Measurements from ENCODE around the gene PLXNA4. TPM values are rescaled to one million over a fixed set of nuclear protein-coding genes. Genes with fewer than 3 reads are reported as not detected.

The PLXNA4 gene
- total RNA-seq, 1 donor from 2014 or later: 13.6 TPM

- Mint-ChIP-seq H3K4me3 (no peak overlapping the region), H3K27ac (no peak overlapping the region)
- TF ChIP-seq CTCF (conservative IDR thresholded peaks at IDR 0.05): no peak
Observed at GRCh38 chr7:132218876-132219275, 357.4 kb downstream of the PLXNA4 start.

GRCh38 chr7:132216847-132217525 is 359.3 kb downstream of the PLXNA4 start:
- Mint-ChIP-seq H3K36me3 (no peaks in the 10 kb centered on the region), H3K4me1 (ENCODE audit: unreplicated experiment) (peaks cover 18% of the 10 kb centered on the region), H3K4me3 (no peak overlapping the region), H3K27me3 (peaks cover 5% of the 10 kb centered on the region), H3K27ac (no peak overlapping the region), H3K9me3 (no peaks in the 10 kb centered on the region)
- TF ChIP-seq CTCF (conservative IDR thresholded peaks at IDR 0.05): no peak
- no peak for DNase-seq (ENCODE audit: extremely low spot score, unreplicated experiment)

More at GRCh38 chr7:132218876-132219275, 357.4 kb downstream of the PLXNA4 start:
- Mint-ChIP-seq H3K27me3 (peaks cover 5% of the 10 kb centered on the region), H3K4me1 (ENCODE audit: unreplicated experiment) (peaks cover 18% of the 10 kb centered on the region), H3K9me3 (no peaks in the 10 kb centered on the region), H3K36me3 (no peaks in the 10 kb centered on the region)
- no peak for DNase-seq (ENCODE audit: extremely low spot score, unreplicated experiment)

- Mint-ChIP-seq H3K9me3 (no peaks in the 10 kb centered on the region), H3K27ac (no peak overlapping the region), H3K36me3 (no peaks in the 10 kb centered on the region), H3K4me1 (ENCODE audit: unreplicated experiment) (peaks cover 18% of the 10 kb centered on the region), H3K27me3 (peaks cover 5% of the 10 kb centered on the region), H3K4me3 (no peak overlapping the region)
- no peak for DNase-seq (ENCODE audit: extremely low spot score, unreplicated experiment)
- no peak for TF ChIP-seq CTCF (conservative IDR thresholded peaks at IDR 0.05)
Observed at GRCh38 chr7:132214452-132214851, 361.8 kb downstream of the PLXNA4 start.

GRCh38 chr7:132213583-132213982 is 362.7 kb downstream of the PLXNA4 start:
- Mint-ChIP-seq H3K27me3 (peaks cover 5% of the 10 kb centered on the region), H3K4me3 (no peak overlapping the region), H3K27ac (no peak overlapping the region), H3K4me1 (ENCODE audit: unreplicated experiment) (peaks cover 18% of the 10 kb centered on the region), H3K9me3 (no peaks in the 10 kb centered on the region), H3K36me3 (no peaks in the 10 kb centered on the region)
- no peak for DNase-seq (ENCODE audit: extremely low spot score, unreplicated experiment)
- TF ChIP-seq CTCF (conservative IDR thresholded peaks at IDR 0.05): no peak

- H3K27me3 Mint-ChIP-seq: peaks cover 5% of the 10 kb centered on the region
- no peaks in the 10 kb centered on the region for H3K36me3 Mint-ChIP-seq
- H3K27ac Mint-ChIP-seq: no peak overlapping the region
- no peak for DNase-seq (ENCODE audit: extremely low spot score, unreplicated experiment)
- no peak for TF ChIP-seq CTCF (conservative IDR thresholded peaks at IDR 0.05)
- H3K4me3 Mint-ChIP-seq: no peak overlapping the region
- no peaks in the 10 kb centered on the region for H3K9me3 Mint-ChIP-seq
- peaks cover 14% of the 10 kb centered on the region for H3K4me1 Mint-ChIP-seq (ENCODE audit: unreplicated experiment)
Observed at GRCh38 chr7:132211971-132212370, 364.3 kb downstream of the PLXNA4 start.

All from type B pancreatic cell (in vitro differentiated cells).